OCI-M2 (cell line): ENCODE measurements around the gene ELK3.

Experiments
- DNase-seq: peaks from one replicate; lab custom pipeline; 2025; ENCODE audit not compliant: unreplicated experiment; lab: John Stamatoyannopoulos, UW

ELK3 gene

DNA sequence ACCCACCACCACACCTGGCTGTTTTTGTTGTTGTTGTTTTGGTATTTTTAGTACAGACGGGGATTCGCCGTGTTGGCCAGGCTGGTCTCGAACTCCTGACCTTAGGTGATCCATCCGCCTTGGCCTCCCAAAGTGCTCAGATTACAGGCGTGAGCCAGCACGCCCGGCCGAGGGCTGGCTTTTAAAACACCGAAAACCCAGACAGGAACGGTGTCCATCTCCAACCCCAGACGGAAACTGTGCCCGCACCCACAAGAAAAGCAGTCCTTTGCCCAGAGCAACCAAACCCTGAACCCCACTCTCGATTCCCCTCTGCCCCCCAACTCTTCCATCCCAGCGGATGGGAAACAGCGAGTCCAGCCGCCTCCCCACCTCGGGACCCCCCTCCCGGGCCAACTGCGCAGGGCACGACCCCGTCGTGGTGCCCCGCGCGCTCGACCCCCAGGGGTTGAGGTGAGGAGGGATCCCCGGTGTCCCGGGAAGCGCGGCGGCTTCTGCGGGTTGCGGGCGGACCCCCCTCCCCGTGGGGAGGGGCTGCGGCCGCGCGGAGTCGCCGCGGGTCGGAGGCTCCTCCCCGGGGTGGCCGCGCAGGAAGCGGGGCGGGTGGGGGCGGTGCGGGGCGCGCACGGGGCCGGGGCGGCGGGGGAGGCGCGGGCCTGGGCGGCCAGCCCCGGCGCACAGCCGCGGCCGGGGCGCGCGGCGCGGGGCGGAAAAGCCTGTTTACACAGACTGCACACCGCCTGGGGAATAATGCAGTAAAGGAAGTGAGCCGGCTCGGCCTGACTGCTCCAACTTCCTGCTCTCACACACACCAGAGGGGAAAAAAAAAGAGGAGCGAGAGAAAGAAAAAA, at the start of gene ELK3:
Gene ELK3 (plus strand): TSS at position 651 of the 851 bp plus-strand sequence.
- no peak for DNase-seq

GRCh38 chr12:96146747-96147146, 47.4 kb upstream of the ELK3 start:
- no peak for DNase-seq

- no peak for DNase-seq
Measured at GRCh38 chr12:96150442-96150841, 43.7 kb upstream of the ELK3 start.

DNA sequence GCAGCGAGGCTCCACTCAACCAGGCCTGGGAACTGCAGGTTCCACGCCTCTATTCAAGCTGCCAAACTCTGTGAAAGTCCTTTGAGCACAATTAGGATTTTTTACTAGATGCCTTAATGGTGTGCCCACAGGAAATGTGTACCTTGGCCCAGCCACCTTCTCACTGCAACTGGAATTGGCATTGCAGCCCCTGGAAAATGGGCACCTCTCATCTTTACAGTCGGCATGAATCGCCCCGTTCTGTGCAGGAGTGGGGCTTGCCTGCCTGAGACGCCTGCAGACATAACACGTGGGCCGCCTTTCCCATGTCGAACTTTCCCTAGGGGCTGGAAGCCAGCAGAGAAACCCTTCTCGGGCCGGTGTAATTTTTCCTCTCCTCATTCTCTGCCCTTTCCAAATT, 42.0 kb upstream of the ELK3 start:
- no peak for DNase-seq

DNA sequence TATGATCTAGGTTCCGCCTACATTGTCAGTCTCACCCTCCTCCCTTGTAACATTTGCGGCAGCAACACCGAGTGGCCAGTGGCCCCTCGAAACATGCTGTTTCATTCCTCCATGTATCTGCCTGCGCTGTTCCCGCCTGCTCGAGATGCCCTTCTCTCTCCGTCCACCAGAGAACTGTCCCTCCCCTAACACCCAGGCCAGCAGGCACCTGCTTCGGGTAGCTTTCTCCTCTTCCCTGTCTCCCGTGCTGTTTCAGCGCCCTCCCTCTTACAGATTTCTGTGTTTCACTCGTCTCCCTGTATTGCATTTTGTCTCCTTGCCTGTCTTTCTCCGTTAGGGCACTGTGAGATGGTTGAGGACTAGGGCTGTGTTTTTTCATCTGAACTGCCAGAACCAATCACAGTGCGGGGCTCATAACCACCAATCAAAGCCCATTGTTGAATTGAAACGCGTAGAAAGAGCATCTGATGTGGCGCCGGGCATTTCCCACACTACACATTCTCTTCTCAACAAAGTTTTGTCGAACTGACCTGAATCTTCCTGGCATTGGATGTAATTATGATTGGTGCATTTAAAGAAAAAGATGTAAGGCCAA, 40.9 kb upstream of the ELK3 start:
- DNase-seq: no peak

DNA sequence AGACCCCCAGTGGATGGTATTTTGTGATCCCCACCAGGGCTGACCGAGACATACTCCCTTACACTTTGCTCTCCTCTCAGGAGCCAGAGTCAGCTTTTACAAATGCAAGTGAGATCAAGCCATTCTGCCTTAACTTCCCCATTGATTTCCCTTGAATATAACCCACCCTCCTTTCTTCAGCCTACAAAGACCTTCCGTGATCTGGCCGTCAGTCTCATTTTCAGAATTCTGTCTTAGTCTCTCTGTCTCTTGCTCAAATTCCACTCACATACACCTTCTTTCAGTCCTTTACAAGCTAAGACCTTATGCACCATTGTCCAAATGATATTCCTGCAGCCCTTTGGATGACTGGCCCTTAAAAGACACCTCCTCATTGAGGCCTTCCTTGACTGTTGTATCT, 39.0 kb upstream of the ELK3 start:
- no peak for DNase-seq

- DNase-seq: no peak
Measured at GRCh38 chr12:96155781-96156180, 38.4 kb upstream of the ELK3 start.

DNA sequence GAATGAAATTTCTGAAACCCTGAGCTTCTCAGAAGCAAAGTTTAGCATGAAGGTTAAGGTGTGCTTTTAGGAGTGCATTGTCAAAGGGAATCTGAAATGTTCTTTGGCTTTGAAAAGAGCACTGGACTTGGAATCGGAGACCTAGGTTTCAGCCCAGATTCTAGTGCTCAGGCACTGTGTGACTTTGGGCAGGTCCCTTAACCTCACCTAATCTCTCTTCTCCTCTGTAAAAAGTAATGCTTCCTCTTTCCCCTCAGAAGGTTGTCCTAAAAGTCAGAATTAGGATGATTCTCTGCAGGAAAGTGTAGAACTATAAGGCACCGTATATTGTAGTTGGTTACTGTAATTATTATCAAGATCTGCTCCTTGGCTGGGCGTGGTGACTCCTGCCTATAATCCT, 38.0 kb upstream of the ELK3 start:
- DNase-seq: no peak

GRCh38 chr12:96157427-96157826, 36.7 kb upstream of the ELK3 start:
- DNase-seq: no peak

DNA sequence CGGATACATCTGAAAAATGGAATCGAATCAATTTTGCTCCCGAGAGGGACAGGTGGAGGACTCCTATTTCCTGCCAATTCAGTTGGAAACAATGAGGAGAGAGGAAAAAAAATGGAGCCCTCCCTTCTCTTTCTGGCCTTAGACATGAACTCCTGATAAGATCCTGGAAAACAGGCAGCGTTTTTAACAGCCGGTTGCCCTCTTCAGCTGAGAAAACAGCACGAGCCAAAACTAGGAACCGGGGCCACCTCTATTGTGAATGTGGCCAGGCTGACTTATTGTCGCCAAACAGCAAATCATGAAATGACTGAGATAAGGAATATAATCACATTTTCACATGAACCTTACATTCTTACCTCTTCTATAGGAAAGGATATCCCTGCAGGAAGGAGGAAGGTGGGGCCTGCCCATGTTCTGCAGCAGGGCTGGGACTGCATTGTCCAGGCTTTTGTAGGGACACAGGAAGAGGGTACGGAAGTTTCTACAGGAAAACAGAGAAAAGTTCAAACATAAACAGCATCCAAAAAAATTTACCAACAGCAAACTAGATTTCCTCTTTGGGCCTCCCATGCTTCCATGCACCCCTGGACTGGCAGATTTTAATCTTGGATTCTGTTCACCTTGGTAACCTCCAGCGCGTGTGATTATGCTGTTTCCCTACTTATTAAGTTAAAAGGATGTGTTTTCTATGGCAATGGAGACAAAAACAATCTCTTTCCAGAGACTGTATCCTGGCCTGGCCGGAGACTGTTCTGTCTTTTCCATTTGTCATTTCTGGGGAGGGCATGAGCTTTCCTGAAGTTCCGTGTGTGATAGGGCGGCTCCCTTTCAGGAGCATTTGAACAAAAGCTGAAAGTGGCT, 29.0 kb upstream of the ELK3 start:
- DNase-seq: no peak

- DNase-seq: no peak
Measured at GRCh38 chr12:96166765-96167164, 27.4 kb upstream of the ELK3 start.

DNA sequence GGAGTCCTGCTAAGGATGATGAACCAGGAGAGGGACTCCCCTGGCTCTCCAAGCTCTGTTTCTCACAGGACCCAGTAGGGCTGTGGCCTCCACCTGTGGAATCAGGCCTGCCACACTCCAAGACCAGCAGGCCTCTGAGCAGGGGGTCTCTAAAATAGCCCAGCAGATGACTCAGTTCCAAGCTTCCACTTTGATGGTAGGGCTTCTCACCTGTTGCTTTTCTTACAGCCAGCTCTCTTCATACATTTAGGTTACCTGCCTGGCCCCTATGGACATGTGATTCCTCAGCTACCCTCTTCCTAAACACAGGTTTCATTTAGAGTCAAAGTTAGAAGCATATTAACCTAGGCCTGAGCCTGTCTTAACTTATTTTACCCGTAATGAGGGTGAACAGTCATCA, 26.7 kb upstream of the ELK3 start:
- no peak for DNase-seq

DNA sequence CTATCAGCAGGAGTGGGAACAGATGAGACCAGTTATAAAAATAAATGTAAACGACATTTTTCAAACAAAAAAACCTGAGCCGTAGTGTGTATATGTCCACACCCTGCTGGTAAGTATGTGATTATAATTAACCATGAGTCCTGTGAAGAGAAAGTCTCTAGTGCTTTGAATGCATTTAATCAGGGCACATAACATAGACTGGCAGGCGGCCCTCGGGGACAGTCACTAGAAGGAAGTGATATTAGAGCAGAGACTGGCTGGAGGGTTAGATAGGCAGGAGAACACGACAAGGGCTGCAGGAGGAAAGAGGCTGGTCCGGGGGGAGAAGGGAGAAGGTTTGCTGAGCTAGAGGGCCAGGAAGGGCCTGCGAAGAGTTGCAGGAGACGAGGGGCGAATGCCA, 23.8 kb upstream of the ELK3 start:
- no peak for DNase-seq

GRCh38 chr12:96170762-96171161, 23.4 kb upstream of the ELK3 start:
- no peak for DNase-seq

DNA sequence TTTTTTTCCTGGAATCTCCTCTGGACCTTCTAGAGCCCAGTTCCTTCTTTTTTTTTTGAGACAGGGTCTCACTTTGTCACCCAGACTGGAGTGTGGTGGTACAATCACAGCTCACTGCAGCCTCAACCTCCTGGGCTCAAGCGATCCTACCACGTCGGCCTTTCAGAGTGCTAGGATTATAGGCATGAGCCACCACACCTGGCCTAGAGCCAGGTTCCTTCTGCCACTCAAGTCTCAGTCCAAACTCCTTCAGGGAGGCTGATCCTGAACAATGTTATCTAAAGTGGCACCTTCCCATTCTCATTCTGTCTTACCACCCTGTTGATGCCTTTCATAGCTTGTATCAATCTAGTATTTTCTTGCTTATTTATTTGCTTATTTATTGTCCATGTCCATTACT, 22.3 kb upstream of the ELK3 start:
- DNase-seq: no peak

DNA sequence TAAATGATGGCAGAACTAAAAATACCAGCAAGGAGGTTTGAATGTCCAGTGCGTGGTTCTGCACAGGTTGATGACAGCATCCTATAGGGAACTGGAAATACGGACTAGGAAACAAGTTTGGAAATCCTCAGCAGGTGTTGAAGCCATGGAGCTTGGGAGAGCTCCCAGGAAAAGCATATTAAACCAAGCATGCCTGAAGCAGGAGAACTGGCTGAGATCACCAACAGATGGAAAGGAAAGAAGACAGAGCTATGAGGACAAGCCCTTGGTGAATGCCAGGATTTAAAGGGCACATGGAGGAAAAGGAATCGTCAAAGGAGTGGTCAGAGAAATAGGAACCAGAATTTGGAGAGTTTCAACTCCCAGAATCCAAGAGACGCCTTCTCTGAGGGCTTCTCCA, 21.2 kb upstream of the ELK3 start:
- DNase-seq: no peak

DNA sequence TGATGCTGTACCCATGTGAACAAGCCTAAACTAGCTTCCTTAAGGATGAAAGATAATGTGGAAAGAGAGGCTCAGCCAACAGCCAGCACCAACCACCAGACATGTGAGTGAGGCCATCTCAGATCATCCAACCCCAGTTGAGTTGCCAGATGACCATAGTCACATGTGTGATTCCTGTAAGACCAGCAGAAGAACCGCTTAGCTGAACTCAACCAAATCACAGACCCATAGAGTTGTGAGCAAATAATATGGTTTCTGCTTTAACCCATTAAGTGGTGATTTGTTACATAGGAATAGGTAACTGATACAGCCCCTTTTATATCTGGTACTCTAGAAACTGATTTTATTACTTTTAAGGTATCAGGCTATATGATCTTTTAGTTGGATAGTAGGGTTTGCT, 17.6 kb upstream of the ELK3 start:
- no peak for DNase-seq

- DNase-seq: no peak
Measured at GRCh38 chr12:96177013-96177412, 17.2 kb upstream of the ELK3 start.

GRCh38 chr12:96183734-96184370, 10.3 kb upstream of the ELK3 start:
- DNase-seq: peak; percentile 12

- no peak for DNase-seq
Measured at GRCh38 chr12:96185914-96186313, 8.3 kb upstream of the ELK3 start.

GRCh38 chr12:96186607-96187301, 7.4 kb upstream of the ELK3 start:
- DNase-seq: no peak
